MCF 10A (cell line): ENCODE measurements around the gene DIPK1A. TPM values are rescaled to one million over a fixed set of nuclear protein-coding genes. Genes with fewer than 3 reads are reported as not detected.

Experiments
- BruUV-seq: library from RNA; stranded (reverse); fragments of 400-500 nt; replicated peaks from 2 replicates; lab custom pipeline; 2021; lab: Mats Ljungman, UMichigan
- CTCF ChIA-PET: fragments of 300-600 bp; sonication (Branson Sonifier 250); formaldehyde crosslinking; extraction: SDS; loops from one replicate; lab custom pipeline; 2021; ENCODE audit warnings: antibody characterized with exemption, inconsistent platforms; lab: Yijun Ruan, JAX
- POLR2A ChIA-PET: fragments of 300-600, 350-650 bp; sonication (Branson Sonifier 250); formaldehyde crosslinking; extraction: SDS; loops from one replicate; lab custom pipeline; 2020; ENCODE audit warnings: antibody characterized with exemption, inconsistent platforms; lab: Yijun Ruan, JAX
- DNase-seq: peaks from one replicate; pipeline ENCODE4 v3.0.0-alpha.2; 2018; ENCODE audit not compliant: unreplicated experiment
- H3K27ac Mint-ChIP-seq: one replicate; pipeline ENCODE4 v1.8.0; 2022; ENCODE audit warnings: mild to moderate bottlenecking, low read depth, mixed read lengths; ENCODE audit not compliant: unreplicated experiment
- H3K27me3 Mint-ChIP-seq: one replicate; pipeline ENCODE4 v1.8.0; 2022; ENCODE audit warnings: mixed read lengths; ENCODE audit not compliant: insufficient read depth, unreplicated experiment
- H3K36me3 Mint-ChIP-seq: one replicate; pipeline ENCODE4 v1.8.0; 2022; ENCODE audit warnings: mild to moderate bottlenecking, moderate library complexity, mixed read lengths; ENCODE audit not compliant: insufficient read depth, unreplicated experiment
- H3K4me1 Mint-ChIP-seq: one replicate; pipeline ENCODE4 v1.8.0; 2022; ENCODE audit warnings: mixed read lengths; ENCODE audit not compliant: insufficient read depth, unreplicated experiment
- H3K4me3 Mint-ChIP-seq: one replicate; pipeline ENCODE4 v1.8.0; 2022; ENCODE audit warnings: mild to moderate bottlenecking, moderate library complexity, mixed read lengths; ENCODE audit not compliant: unreplicated experiment
- H3K9me3 Mint-ChIP-seq: one replicate; pipeline ENCODE4 v1.8.0; 2022; ENCODE audit warnings: mixed read lengths; ENCODE audit not compliant: unreplicated experiment
- intact Hi-C: fragments of 100-400 bp; cut with micrococcal nuclease; formaldehyde crosslinking; loops from 2 replicates; pipeline ENCODE4 v1.14.1; 2022
- total RNA-seq: library from RNA; stranded (reverse); gene quantifications from 2 replicates; pipeline ENCODE4 v1.2.3, GENCODE V29; 2022
- TF ChIP-seq, protein P1 (sequence below): fragments of 200-600 bp; IDR thresholded peaks from one replicate; pipeline ENCODE4 v1.8.0; 2022; ENCODE audit warnings: antibody characterized with exemption, mild to moderate bottlenecking; ENCODE audit not compliant: unreplicated experiment

The DIPK1A gene
- total RNA-seq, 1 experiment from 2014 or later, result 3.8 TPM

DNA sequence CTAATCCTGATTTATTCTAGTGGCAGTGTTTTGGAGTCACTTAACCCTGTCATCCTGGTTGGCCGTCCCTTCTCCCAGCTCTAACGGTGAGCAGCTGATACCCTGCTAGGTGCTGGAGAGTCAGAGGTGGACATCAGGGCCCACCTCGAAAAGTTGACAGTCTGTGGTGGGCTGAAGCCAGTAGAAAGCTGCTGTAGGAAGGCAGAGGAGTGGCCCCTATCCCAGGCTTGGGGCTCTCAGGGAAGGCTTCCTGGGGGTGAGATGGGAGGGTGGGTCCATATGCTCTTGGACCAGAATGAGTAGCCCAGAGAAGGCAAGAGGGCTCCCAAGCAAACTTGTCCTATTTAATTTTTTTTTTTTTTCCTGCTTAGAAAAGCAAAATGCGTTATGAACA lies 129.9 kb downstream of the DIPK1A start:
- intact Hi-C loops, result loop anchor here (10.0 kb wide), 1 partner anchor 527 kb away; no protein-coding TSS in a partner anchor
- CTCF ChIA-PET, result interaction anchor here (0.6 to 3.5 kb wide), 16 partner anchors 8 to 1952 kb away, joined by 3 to 22 read pairs (median 4); no protein-coding TSS in a partner anchor
- H3K4me3 Mint-ChIP-seq, result peak overlapping the region; percentile 95

DNA sequence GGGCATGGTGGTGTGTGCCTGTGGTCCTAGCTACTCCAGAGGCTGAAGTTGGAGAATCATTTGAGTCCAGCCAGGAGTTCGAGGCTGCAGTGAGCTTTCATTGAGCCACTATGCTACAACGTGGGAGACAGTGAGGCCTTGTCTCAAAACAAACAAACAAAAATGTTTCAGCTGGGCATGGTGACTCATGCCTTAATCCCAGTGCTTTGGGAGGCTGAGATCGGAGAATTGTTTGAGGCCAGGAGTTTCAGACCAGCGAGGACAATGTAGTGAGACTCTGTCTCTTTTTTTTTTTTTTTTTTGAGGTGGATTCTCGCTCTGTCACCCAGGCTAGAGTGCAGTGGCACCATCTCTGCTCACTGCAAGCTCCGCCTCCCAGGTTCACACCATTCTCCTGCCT lies 134.5 kb downstream of the DIPK1A start:
- Mint-ChIP-seq H3K27me3 (no peaks in the 10 kb centered on the region), H3K4me1 (no peaks in the 10 kb centered on the region), H3K9me3 (no peaks in the 10 kb centered on the region), H3K4me3 (no peak overlapping the region), H3K27ac (no peak overlapping the region), H3K36me3 (peaks cover 3% of the 10 kb centered on the region)
- intact Hi-C loops, result no loop called here
- ChIA-PET CTCF (interaction anchor here (0.8 kb wide), 1 partner anchor 79 kb away, joined by 3 read pairs; no protein-coding TSS in a partner anchor), POLR2A (no interaction called here)
- BruUV-seq, result no TSS peak
- no peak for DNase-seq
- TF ChIP-seq, protein P1, sequence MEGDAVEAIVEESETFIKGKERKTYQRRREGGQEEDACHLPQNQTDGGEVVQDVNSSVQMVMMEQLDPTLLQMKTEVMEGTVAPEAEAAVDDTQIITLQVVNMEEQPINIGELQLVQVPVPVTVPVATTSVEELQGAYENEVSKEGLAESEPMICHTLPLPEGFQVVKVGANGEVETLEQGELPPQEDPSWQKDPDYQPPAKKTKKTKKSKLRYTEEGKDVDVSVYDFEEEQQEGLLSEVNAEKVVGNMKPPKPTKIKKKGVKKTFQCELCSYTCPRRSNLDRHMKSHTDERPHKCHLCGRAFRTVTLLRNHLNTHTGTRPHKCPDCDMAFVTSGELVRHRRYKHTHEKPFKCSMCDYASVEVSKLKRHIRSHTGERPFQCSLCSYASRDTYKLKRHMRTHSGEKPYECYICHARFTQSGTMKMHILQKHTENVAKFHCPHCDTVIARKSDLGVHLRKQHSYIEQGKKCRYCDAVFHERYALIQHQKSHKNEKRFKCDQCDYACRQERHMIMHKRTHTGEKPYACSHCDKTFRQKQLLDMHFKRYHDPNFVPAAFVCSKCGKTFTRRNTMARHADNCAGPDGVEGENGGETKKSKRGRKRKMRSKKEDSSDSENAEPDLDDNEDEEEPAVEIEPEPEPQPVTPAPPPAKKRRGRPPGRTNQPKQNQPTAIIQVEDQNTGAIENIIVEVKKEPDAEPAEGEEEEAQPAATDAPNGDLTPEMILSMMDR, result no peak

More for the DNA sequence above, 129.9 kb downstream of the DIPK1A start:
- no peaks in the 10 kb centered on the region for H3K9me3 Mint-ChIP-seq
- H3K4me1 Mint-ChIP-seq, result peaks cover 28% of the 10 kb centered on the region
- peaks cover 48% of the 10 kb centered on the region for H3K36me3 Mint-ChIP-seq
- BruUV-seq, result TSS peak; percentile 75
- H3K27me3 Mint-ChIP-seq, result no peaks in the 10 kb centered on the region
- POLR2A ChIA-PET, result interaction anchor here (0.6 to 3.1 kb wide), 21 partner anchors 11 to 879 kb away, joined by 3 to 45 read pairs (median 5); partner anchors contain the start of genes DIPK1A and EVI5
- H3K27ac Mint-ChIP-seq, result peak overlapping the region; percentile 100
- no peak for DNase-seq
- TF ChIP-seq, protein P1, result no peak

DNA sequence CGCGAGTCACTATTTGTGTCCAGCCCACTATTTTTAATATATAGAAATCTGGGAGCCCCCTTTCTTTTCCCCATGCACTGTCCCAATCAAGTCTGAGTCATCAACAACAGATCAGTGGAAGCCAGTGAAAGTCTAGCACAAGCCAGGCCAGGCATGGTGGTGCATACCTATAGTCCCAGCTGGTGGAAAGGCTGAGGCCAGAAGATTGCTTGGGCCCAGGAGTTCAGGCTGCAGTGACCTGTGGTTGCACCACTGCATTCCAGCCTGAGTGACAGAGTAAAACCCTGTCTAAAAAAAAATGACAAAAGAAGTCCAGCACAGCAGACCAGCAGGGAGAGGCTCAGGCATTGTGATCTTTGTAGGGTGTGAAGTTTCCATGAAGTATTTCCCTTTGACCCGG lies 138.4 kb downstream of the DIPK1A start:
- H3K4me3 Mint-ChIP-seq, result no peak overlapping the region
- CTCF ChIA-PET, result interaction anchor here (0.6 to 1.2 kb wide), 2 partner anchors 64 to 74 kb away, joined by 4 to 5 read pairs; no protein-coding TSS in a partner anchor
- H3K27me3 Mint-ChIP-seq, result no peaks in the 10 kb centered on the region
- H3K9me3 Mint-ChIP-seq, result no peaks in the 10 kb centered on the region
- intact Hi-C loops, result no loop called here
- TF ChIP-seq, protein P1, result no peak
- peaks cover 4% of the 10 kb centered on the region for H3K4me1 Mint-ChIP-seq
- H3K36me3 Mint-ChIP-seq, result no peaks in the 10 kb centered on the region
- no peak for DNase-seq
- BruUV-seq, result no TSS peak
- POLR2A ChIA-PET, result interaction anchor here (0.6 kb wide), 1 partner anchor 38 kb away, joined by 3 read pairs; no protein-coding TSS in a partner anchor
- no peak overlapping the region for H3K27ac Mint-ChIP-seq

DNA sequence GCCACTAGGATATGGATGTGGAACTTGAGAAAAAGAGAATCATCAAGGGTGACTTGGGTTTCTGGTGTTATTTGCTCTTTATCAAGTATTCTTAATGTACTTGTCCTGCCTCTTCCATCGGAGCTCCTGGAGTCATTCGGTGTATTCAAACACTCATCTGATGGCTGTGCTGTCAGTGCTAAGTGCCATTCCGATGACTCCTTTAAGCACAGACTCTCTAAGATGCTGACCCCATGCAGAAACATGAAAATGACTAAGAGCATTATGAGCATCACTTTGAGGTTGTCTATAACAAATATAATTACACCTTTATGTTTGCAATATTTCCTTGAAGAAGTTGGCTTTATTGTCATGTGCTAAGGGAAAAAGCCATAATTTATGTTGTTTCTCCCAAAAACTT lies 140.7 kb downstream of the DIPK1A start:
- TF ChIP-seq, protein P1, result no peak
- Mint-ChIP-seq H3K27me3 (no peaks in the 10 kb centered on the region), H3K9me3 (no peaks in the 10 kb centered on the region), H3K4me3 (no peak overlapping the region), H3K27ac (no peak overlapping the region), H3K36me3 (no peaks in the 10 kb centered on the region), H3K4me1 (peaks cover 4% of the 10 kb centered on the region)
- intact Hi-C loops, result no loop called here
- no TSS peak for BruUV-seq
- ChIA-PET CTCF (interaction anchor here (0.7 to 6.2 kb wide), 5 partner anchors 8 to 510 kb away, joined by 3 to 61 read pairs (median 4); partner anchors contain the start of gene RPL5), POLR2A (interaction anchor here (0.9 to 4.3 kb wide), 3 partner anchors 11 to 72 kb away, joined by 3 to 28 read pairs (median 3); partner anchors contain the start of genes EVI5 and RPL5)
- DNase-seq, result no peak
